Gastrocnemius medialis (tissue), 4 donors: Measurements from ENCODE around the gene NUBP2.

Source experiments
- CTCF ChIP-seq, 5 experiments: fragments of 450-650 bp in 3 of 5; fragments of 200-600 bp in 2 of 5; sonication (generic) in 2 of 5; IDR thresholded peaks in 4 of 5; conservative IDR thresholded peaks in 1 of 5; 1 replicate in 4 of 5; 2 replicates in 1 of 5; pipeline ENCODE4 v1.5.1; 2016 to 2019; ENCODE audit warnings: antibody characterized with exemption in 5 of 5, mild to moderate bottlenecking in 3 of 5, moderate library complexity in 3 of 5
- POLR2A ChIP-seq, 2 donors: fragments of 450-650 bp; IDR thresholded peaks; one replicate each; pipeline ENCODE4 v1.6.1; 2017; ENCODE audit warnings: antibody characterized with exemption in 2 of 2, mild to moderate bottlenecking in 2 of 2, moderate library complexity in 2 of 2

GRCh38 chr16:1747934-1748333 is 34.8 kb upstream of the NUBP2 start:
- TF ChIP-seq CTCF (IDR thresholded peaks at IDR 0.05 in 4 of 5, conservative IDR thresholded peaks at IDR 0.05 in 1 of 5) (no peak), POLR2A (IDR thresholded peaks at IDR 0.05) (no peak)
